ENCODE results near the gene DUSP22. TPM values are rescaled to one million over a fixed set of nuclear protein-coding genes. Genes with fewer than 3 reads are reported as not detected.
"Not testable (repeated sequence)": the region's sequence is repeated elsewhere in the genome, so short reads cannot be mapped to it uniquely, and the experiment has no call there.

DUSP22 gene
- total RNA-seq, 1 donor from 2014 or later = 22.0 TPM

DNA sequence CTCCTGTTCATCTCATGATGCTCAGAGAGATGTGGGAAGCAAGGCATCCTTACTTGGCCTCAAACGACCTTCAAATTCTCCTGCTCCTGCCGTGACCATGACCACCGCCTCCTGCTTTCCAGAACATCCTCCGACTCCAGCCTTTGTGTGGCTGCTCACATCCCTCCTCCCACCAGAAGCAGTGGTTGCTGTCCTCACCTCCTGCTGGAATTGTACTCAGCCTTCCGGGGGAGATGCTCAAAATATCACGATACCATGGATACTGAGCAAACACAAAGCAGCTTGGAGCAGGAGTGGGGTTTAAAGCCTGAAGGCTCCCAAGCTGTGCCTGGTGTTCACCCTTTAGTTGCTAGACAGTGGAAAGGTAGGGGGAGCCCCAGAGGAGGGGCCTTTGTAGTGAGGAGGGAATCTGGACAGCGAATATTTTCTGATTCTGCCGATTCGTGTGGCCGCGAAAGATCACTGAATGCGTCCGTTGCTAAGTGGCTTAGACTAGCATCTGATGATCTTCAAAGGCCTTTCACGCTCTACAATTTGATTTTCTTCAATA lies 9.3 kb upstream of the DUSP22 start:
- Mint-ChIP-seq H3K27ac (no peak overlapping the region), H3K4me3 (no peak overlapping the region), H3K27me3 (ENCODE audit: insufficient read depth) (no peaks in the 10 kb centered on the region), H3K9me3 (no peaks in the 10 kb centered on the region), H3K36me3 (ENCODE audit: low read depth) (no peaks in the 10 kb centered on the region), H3K4me1 (ENCODE audit: low read depth) (peaks cover 18% of the 10 kb centered on the region)
- DNase-seq (ENCODE audit: low spot score) = no peak
- intact Hi-C loops (cut with micrococcal nuclease) = no loop called here

DNA sequence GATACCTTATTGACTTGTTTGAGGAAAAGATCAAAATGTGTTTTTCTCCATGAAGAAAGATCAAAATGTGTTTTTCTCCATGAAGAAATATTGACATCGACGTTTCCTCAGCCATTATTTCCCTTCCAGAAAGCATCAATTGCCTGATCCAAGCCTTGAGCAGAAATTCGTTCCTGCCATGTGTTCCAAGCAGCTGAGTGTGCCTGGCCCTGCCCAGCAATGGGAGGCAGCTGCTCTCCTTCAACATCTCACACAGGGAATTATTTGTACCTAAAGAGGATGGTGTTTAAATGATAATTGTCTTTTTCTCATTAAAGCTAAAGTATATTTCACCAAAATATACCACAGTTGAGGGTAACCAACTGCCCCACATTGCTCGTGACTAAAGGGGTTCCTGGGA lies 7.8 kb upstream of the DUSP22 start:
- H3K9me3 Mint-ChIP-seq = no peaks in the 10 kb centered on the region
- DNase-seq (ENCODE audit: low spot score) = no peak
- H3K4me1 Mint-ChIP-seq (ENCODE audit: low read depth) = peaks cover 25% of the 10 kb centered on the region
- no peaks in the 10 kb centered on the region for H3K27me3 Mint-ChIP-seq (ENCODE audit: insufficient read depth)
- no peak overlapping the region for H3K4me3 Mint-ChIP-seq
- H3K36me3 Mint-ChIP-seq (ENCODE audit: low read depth) = no peaks in the 10 kb centered on the region
- no peak overlapping the region for H3K27ac Mint-ChIP-seq
- intact Hi-C loops (cut with micrococcal nuclease) = loop anchor here (2.0 kb wide), 1 partner anchor 14 kb away; no protein-coding TSS in a partner anchor

GRCh38 chr6:285030-285771 lies 7.1 kb upstream of the DUSP22 start:
- no peak for DNase-seq (ENCODE audit: low spot score)
- no peaks in the 10 kb centered on the region for H3K9me3 Mint-ChIP-seq
- H3K4me3 Mint-ChIP-seq = no peak overlapping the region
- no peaks in the 10 kb centered on the region for H3K27me3 Mint-ChIP-seq (ENCODE audit: insufficient read depth)
- intact Hi-C loops (cut with micrococcal nuclease) = loop anchor here (2.0 kb wide), 1 partner anchor 14 kb away; no protein-coding TSS in a partner anchor
- H3K36me3 Mint-ChIP-seq (ENCODE audit: low read depth) = no peaks in the 10 kb centered on the region
- peak overlapping the region; percentile 0 for H3K27ac Mint-ChIP-seq
- H3K4me1 Mint-ChIP-seq (ENCODE audit: low read depth) = peaks cover 28% of the 10 kb centered on the region

GRCh38 chr6:285902-286301 lies 6.4 kb upstream of the DUSP22 start:
- DNase-seq (ENCODE audit: low spot score); H3K4me3 Mint-ChIP-seq; H3K27me3 Mint-ChIP-seq (ENCODE audit: insufficient read depth); H3K27ac Mint-ChIP-seq; H3K9me3 Mint-ChIP-seq; H3K36me3 Mint-ChIP-seq (ENCODE audit: low read depth): not testable (repeated sequence)
- intact Hi-C loops (cut with micrococcal nuclease) = loop anchor here (2.0 kb wide), 1 partner anchor 15 kb away; no protein-coding TSS in a partner anchor
- peaks cover 35% of the 10 kb centered on the region for H3K4me1 Mint-ChIP-seq (ENCODE audit: low read depth)

DNA sequence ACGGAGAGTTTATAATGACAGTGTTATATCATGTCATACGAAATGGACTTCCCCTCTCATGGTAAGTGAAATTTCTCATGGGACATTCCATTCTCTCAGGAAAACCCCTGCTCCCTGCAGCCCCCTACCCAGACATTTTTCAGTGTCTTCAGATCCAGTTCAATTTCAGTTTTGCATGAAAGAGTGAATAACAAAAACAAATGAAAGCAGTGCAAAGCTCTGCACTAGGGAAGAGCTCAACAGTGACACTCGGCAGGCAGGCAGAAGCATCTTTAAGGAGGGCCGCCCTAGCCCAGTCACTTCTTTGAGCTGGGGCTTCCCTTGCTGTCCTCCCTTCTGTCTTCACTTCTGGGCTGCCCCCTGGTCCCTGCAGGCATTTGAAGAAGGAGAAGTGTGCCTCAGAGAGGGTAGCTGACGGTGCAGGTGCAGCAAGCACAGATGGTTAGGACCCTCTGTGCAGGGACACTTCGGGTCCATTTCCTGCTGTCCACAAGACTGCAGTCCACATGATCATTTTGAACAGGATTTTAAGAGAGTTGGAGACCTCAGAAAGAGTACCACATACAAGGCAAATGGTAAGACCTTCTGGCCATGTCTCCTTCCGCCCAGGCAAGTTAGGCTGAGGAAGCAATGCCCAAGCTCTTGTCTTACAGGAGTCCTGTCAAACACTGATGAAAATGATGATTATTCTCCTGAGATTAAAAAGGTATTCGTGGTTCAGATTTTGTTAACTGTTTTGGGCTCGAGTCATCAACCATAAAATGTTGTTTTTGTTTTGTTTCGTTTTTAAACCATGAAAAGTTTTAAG lies 5.4 kb upstream of the DUSP22 start:
- Mint-ChIP-seq H3K4me3 (no peak overlapping the region), H3K36me3 (ENCODE audit: low read depth) (no peaks in the 10 kb centered on the region), H3K27me3 (ENCODE audit: insufficient read depth) (no peaks in the 10 kb centered on the region), H3K9me3 (no peaks in the 10 kb centered on the region), H3K27ac (no peak overlapping the region), H3K4me1 (ENCODE audit: low read depth) (peaks cover 42% of the 10 kb centered on the region)
- intact Hi-C loops (cut with micrococcal nuclease) = no loop called here
- DNase-seq (ENCODE audit: low spot score) = no peak

DNA sequence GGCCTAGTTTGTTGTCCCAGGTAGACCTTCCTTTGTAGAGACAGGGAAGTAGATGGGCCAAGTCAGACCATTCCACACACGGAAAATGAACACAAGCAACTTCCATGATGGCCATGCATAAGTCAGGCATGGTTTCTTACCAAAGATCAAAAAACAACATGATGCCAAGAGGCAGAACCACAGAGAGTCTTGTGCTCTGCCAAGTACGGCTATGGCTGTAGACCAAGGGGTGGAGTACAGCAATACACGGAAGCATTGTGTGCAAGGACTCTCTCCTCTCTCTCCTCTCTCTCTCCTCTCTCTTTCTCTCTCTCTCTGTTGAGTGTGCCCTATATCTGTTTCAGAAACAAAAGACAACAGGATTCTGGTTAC lies 4.8 kb upstream of the DUSP22 start:
- Mint-ChIP-seq H3K4me3 (no peak overlapping the region), H3K36me3 (ENCODE audit: low read depth) (no peaks in the 10 kb centered on the region), H3K9me3 (no peaks in the 10 kb centered on the region), H3K27me3 (ENCODE audit: insufficient read depth) (no peaks in the 10 kb centered on the region), H3K4me1 (ENCODE audit: low read depth) (peaks cover 42% of the 10 kb centered on the region), H3K27ac (no peak overlapping the region)
- no peak for DNase-seq (ENCODE audit: low spot score)
- intact Hi-C loops (cut with micrococcal nuclease) = no loop called here

- intact Hi-C loops (cut with micrococcal nuclease) = no loop called here
- Mint-ChIP-seq H3K4me3 (no peak overlapping the region), H3K4me1 (ENCODE audit: low read depth) (peaks cover 52% of the 10 kb centered on the region), H3K9me3 (no peaks in the 10 kb centered on the region), H3K27ac (no peak overlapping the region), H3K36me3 (ENCODE audit: low read depth) (peaks cover 2% of the 10 kb centered on the region), H3K27me3 (ENCODE audit: insufficient read depth) (no peaks in the 10 kb centered on the region)
- DNase-seq (ENCODE audit: low spot score) = no peak
Observed at GRCh38 chr6:288866-289265, 3.4 kb upstream of the DUSP22 start.

- no peaks in the 10 kb centered on the region for H3K27me3 Mint-ChIP-seq (ENCODE audit: insufficient read depth)
- H3K36me3 Mint-ChIP-seq (ENCODE audit: low read depth) = peaks cover 4% of the 10 kb centered on the region
- intact Hi-C loops (cut with micrococcal nuclease) = loop anchor here (10.0 kb wide), 1 partner anchor 424 kb away; no protein-coding TSS in a partner anchor
- H3K4me1 Mint-ChIP-seq (ENCODE audit: low read depth) = peaks cover 50% of the 10 kb centered on the region
- H3K4me3 Mint-ChIP-seq = peak overlapping the region; percentile 52
- no peaks in the 10 kb centered on the region for H3K9me3 Mint-ChIP-seq
- no peak for DNase-seq (ENCODE audit: low spot score)
- H3K27ac Mint-ChIP-seq = peak overlapping the region; percentile 32
Observed at GRCh38 chr6:290111-290922, 2.0 kb upstream of the DUSP22 start.

DNA sequence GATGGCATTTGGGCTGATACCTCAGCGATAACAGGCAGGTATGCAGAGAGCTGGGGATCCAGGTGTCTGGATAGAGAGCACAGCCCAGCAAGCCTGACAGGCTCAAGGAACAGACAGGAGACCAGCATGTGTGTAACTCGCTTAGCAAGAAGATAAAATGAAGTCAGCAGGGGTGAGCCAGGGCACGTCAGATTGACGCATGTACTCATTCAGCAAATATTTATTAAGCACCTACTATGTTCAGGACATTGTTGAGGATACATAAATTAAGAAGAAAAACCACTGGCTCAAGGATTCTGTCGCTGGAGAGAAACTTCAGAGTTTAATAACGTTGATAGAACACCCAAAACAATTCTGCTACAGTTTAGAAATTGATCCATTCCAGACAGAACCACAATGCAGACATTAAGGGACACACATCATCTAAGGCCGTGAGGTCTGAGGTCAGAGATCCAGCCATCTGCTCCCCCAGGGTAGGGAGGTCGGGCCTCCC lies 1.0 kb upstream of the DUSP22 start:
- DNase-seq (ENCODE audit: low spot score) = no peak
- Mint-ChIP-seq H3K9me3 (no peaks in the 10 kb centered on the region), H3K36me3 (ENCODE audit: low read depth) (peaks cover 4% of the 10 kb centered on the region), H3K27me3 (ENCODE audit: insufficient read depth) (no peaks in the 10 kb centered on the region), H3K27ac (peak overlapping the region; percentile 88), H3K4me3 (peak overlapping the region; percentile 76), H3K4me1 (ENCODE audit: low read depth) (peaks cover 44% of the 10 kb centered on the region)
- intact Hi-C loops (cut with micrococcal nuclease) = loop anchor here (10.0 kb wide), 1 partner anchor 424 kb away; no protein-coding TSS in a partner anchor

GRCh38 chr6:292506-293192 lies 362 bp downstream of the DUSP22 start:
- Mint-ChIP-seq H3K4me3 (peak overlapping the region; percentile 94), H3K27me3 (ENCODE audit: insufficient read depth) (no peaks in the 10 kb centered on the region), H3K4me1 (ENCODE audit: low read depth) (peaks cover 34% of the 10 kb centered on the region), H3K27ac (peak overlapping the region; percentile 99), H3K36me3 (ENCODE audit: low read depth) (peaks cover 4% of the 10 kb centered on the region), H3K9me3 (no peaks in the 10 kb centered on the region)
- DNase-seq (ENCODE audit: low spot score) = peak; percentile 75
- intact Hi-C loops (cut with micrococcal nuclease) = loop anchor here (1.0 to 10.0 kb wide), 13 partner anchors 21 to 422 kb away; partner anchors contain the start of gene IRF4

DNA sequence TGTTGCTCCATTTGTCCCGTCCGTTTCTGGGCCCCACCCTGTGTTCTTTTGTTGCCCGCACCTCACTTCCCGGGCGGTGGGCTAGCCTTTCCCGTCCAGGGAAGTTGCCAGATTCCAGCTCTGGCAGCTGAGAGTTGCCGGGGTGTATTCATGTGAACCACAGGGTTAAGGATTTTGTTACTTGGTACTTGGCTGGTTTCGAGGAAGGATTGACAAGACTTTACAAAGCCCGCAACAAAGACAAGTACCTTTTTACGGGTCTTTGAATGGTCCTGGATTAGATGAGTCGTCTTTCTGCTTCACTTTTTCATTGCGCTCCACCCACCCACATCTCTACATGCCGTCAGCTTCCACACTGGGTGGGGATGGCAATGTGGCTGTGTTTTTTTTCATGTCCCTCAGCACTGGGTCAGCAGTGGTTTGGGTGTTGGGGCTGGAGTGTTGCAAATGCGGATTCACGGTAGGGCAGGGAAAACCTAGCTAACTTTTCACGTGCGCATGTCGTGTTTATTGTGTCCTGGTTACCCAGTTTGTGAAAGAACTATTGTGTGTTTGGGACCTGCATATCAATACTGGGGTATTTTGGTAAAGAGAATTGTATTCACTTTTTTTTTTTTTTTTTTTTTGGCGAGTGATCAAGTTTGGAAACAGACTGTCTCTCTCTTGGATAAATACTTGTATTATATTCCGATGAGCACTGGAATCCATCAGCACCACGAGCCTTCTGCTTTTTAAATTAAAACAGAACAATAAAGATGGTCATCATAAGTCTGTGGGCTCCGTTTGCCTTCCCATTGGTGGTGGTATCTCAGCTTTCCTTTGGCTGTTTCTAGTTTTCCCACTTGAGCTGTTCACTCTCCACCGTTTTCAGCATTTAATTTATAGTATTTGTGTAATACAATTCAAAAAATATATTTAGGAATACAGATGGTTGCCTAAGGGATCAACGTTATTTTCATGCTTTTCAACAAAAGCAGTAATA lies 1.2 kb downstream of the DUSP22 start:
- Mint-ChIP-seq H3K36me3 (ENCODE audit: low read depth) (peaks cover 4% of the 10 kb centered on the region), H3K27ac (peak overlapping the region; percentile 99), H3K27me3 (ENCODE audit: insufficient read depth) (no peaks in the 10 kb centered on the region), H3K4me1 (ENCODE audit: low read depth) (peaks cover 31% of the 10 kb centered on the region), H3K4me3 (peak overlapping the region; percentile 94), H3K9me3 (no peaks in the 10 kb centered on the region)
- DNase-seq (ENCODE audit: low spot score) = peak; percentile 25
- intact Hi-C loops (cut with micrococcal nuclease) = loop anchor here (1.0 to 10.0 kb wide), 6 partner anchors 46 to 421 kb away; no protein-coding TSS in a partner anchor
